HG03196 (cell line): ENCODE measurements around the gene RSRC2.
"Not testable (repeated sequence)": the region's sequence is repeated elsewhere in the genome, so short reads cannot be mapped to it uniquely, and the experiment has no call there.

Source experiments
- ATAC-seq: cut with Tn5 transposase; IDR thresholded peaks from one replicate; pipeline ENCODE4 v1.9.1; 2021; ENCODE audit not compliant: unreplicated experiment

The RSRC2 gene

GRCh38 chr12:122487807-122488206, 38.9 kb downstream of the RSRC2 start:
- not testable (repeated sequence) for ATAC-seq

- ATAC-seq = no peak
Observed at GRCh38 chr12:122486805-122487426, 39.8 kb downstream of the RSRC2 start.

DNA sequence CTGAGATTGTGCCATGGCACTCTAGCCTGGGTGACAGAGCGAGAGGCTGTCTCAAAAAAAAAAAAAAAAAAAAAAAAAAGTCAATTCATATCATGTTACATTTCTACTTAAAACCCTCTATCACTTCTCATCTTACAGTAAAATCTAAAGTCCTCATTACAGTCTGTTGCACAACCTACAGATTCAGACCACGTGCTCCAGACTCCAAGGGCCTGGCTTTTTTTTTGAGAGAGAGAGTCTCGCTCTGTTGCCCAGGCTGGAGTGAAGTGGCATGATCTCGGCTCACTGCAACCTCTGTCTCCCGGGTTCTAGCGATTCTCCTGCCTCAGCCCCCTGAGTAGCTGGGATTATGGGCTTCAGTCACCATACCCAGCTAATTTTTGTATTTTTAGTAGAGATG, 40.4 kb downstream of the RSRC2 start:
- not testable (repeated sequence) for ATAC-seq

DNA sequence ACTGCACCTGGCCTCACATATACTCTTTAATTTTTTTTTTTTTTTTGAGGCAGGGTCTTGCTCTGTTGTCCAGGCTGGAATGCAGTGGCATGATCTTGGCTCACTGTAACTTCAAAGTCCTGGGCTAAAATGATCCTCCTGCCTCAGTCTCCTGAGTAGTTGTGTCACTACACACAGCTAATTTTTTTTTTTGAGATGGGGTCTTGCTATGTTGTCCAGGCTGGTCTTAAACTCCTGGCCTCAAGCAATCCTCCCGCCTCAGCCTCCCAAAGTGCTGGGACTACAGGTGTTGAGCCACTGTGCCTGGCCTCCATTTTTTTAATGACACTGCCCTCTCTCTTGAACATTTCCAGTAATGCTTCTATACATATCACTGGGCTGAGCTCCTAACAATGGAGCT, 42.4 kb downstream of the RSRC2 start:
- ATAC-seq = not testable (repeated sequence)

- ATAC-seq = no peak
Observed at GRCh38 chr12:122483969-122484368, 42.8 kb downstream of the RSRC2 start.

- ATAC-seq = no peak
Observed at GRCh38 chr12:122481861-122482260, 44.9 kb downstream of the RSRC2 start.

- no peak for ATAC-seq
Observed at GRCh38 chr12:122480753-122481152, 46.0 kb downstream of the RSRC2 start.

GRCh38 chr12:122474324-122474716, 52.4 kb downstream of the RSRC2 start:
- ATAC-seq = no peak

GRCh38 chr12:122473543-122474323, 53.0 kb downstream of the RSRC2 start:
- ATAC-seq = peak; percentile 49

DNA sequence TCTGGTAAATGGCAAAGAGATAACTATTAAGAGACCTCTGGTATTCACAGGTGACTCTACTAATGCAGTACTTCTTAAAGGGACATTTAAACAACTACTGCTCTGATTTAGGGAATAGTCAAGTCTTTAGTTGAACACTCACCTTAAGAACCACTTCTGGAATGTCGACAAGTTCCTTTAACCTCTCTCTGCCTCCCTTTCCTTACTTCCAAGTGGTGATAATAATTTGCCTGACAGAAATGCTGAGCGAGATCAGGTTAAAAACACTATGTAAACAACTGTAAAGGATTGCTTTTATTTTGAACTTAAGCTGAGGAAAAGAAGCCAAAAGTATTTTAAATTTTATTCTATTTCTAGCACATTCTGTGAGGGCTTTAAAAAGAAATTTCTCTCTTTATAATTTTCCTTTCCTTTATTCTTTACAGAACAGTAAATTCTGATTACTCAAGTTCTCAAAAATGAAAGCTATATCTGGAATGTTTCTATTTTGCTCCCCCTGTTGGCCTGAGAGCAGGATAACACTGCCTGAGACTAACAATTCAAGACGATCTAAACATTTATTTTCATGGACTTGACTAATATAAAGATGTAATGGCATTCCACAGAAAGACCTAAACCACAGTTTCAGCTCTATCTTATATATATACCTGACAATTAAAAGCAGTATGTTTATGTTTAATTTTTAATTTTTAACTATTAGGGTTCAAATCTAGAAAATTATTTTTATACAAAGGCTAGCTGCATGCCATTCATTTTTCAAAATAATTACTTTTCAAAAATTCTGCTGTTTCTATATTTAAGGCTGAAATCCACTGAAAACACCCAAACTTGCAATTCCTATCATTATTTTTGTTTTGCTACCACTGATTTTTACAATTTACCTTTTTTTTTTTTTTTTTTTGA, 55.2 kb downstream of the RSRC2 start:
- no peak for ATAC-seq

DNA sequence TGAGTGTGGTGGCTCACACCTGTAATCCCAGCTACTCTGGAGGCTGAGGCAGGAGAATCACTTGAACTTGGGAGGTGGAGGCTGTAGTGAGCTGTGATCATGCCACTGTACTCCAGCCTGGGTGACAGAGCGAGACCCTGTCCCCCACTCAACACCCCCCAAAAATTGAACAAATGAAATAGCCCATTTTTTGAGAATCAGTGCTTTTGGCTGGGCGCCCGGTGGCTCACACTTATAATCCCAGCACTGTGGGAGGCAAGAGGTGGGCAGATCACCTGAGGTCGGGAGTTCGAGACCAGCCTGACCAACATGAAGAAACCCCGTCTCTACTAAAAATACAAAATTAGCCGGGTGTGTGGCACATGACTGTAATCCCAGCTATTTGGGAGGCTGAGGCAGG, 56.2 kb downstream of the RSRC2 start:
- ATAC-seq = not testable (repeated sequence)

DNA sequence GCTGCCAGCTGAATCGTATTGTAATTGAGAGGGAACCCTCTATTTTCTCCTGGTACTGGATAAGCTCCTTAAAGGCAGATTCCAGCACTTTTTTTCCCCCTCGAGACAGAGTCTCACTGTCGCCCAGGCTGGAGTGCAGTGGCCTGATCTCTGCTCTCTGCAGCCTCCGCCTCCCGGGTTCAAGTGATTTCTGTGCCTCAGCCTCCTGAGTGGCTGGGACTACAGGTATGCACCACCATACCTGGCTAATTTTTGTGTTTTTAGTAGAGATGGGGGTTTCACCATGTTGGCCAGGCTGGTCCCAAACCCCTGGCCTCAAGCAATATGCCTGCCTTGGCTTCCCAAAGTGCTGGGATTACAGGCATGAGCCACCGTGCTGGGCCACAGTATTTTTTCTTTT, 56.9 kb downstream of the RSRC2 start:
- not testable (repeated sequence) for ATAC-seq

- ATAC-seq = no peak
Observed at GRCh38 chr12:122467983-122468382, 58.8 kb downstream of the RSRC2 start.

- not testable (repeated sequence) for ATAC-seq
Observed at GRCh38 chr12:122464317-122465042, 62.3 kb downstream of the RSRC2 start.

DNA sequence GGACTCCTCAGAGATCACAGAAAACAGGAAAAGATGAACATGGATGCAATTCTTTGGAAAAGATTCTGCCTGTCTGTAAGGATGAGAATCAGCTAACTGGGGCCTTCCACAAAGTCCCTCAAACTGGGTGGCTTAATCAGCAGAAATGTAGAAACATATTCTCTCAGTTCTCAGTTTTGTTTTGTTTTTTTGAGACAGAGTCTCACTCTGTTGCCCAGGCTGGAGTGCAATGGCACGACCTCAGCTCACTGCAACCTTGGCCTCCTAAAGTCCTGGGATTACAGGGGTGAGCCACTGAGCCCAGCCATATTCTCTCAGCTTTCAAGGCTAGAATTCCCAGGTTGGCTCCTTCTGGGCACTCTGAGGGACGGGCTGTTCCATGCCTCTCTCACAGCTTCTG, 66.1 kb downstream of the RSRC2 start:
- no peak for ATAC-seq

GRCh38 chr12:122460061-122460460, 66.7 kb downstream of the RSRC2 start:
- no peak for ATAC-seq

DNA sequence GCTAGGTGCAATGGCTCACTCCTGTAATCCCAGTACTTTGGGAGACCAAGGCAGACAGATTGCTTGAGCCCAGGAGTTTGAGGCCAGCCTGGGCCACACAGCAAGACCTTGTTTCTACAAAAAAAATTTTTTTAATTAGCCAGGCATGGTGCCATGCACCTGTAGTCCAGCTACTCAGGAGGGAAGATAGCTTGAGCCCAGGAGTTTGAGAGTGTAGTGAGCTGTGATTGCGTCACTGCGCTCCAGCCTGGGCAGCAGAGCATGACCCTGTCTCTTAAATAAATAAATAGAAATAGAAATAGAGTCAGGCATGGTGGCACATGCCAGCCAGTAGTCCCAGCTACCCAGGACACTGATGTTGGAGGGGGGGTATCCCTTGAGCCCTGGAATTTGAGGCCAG, 67.5 kb downstream of the RSRC2 start:
- ATAC-seq = no peak

DNA sequence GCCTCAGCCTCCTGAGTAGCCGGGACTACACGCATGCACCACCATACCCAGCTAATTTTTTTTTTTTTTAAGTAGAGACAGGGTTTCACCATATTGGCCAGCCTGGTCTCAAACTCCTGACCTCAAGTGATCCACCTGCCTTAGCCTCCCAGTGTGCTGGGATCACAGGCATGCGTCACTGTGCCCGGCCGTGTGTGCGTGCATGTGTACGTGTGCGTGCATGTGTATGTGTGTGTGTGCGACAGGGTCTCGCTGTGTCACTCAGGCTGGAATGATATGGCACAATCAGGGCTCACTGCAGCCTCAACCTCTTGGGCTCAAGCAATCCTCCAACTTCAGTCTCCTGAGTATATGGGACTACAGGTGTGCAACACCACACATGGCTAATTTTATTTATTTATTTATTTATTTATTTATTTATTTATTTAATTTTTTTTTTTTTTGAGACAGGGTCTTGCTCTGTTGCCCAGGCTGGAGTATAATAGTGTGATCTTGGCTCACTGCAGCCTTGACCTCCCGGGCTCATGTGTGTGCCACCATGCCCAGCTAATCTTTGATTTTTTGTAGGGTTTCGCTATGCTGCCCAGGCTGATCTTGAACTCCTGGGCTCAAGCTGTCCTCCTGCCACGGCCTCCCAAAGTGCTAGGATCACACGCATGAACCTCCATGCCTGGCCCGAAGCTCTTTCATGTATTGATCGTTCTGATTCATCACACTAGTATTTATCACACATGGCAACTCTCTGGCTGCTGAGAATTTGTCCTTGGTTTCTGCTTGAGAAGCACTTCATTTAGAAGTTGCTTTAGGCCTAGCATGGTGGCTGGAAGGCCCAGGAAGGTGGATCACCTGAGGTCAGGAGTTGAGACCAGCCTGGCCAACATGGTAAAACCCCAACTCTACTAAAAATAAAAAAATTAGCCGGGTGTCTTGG, 68.4 kb downstream of the RSRC2 start:
- no peak for ATAC-seq

DNA sequence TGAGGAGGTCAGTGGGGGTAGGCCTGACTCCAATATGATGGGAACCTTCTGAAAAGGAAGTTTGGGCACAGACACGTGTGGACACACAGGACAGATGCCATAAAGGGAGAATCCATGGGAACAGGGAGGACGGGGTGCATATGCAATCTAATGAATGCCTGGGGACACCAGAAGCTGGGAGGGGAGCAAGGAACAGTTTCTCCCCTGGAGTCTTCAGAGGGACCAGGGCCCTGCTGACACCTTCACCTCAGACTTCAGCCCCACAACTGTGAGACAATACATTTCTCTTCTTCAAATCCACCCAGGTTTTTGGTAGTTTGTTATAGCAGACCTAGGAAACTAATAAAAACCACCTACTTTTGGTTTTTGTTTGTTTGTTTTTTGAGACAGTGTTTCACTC, 69.1 kb downstream of the RSRC2 start:
- ATAC-seq = no peak

GRCh38 chr12:122454739-122455138, 72.0 kb downstream of the RSRC2 start:
- no peak for ATAC-seq
